Cortex of kidney (tissue), 1 donor: ENCODE data around the gene GRAP2.
"Not testable (repeated sequence)": the region's sequence is repeated elsewhere in the genome, so short reads cannot be mapped to it uniquely, and the experiment has no call there.

Source experiments
- DNase-seq: peaks from one replicate; lab custom pipeline; 2025; lab: John Stamatoyannopoulos, UW

GRAP2 gene

GRCh38 chr22:39967103-39967829, 66.4 kb downstream of the GRAP2 start:
- DNase-seq, result no peak

- DNase-seq, result no peak
Observed at GRCh38 chr22:39967996-39968972, 67.4 kb downstream of the GRAP2 start.

GRCh38 chr22:39970742-39971141, 69.9 kb downstream of the GRAP2 start:
- no peak for DNase-seq

- no peak for DNase-seq
Observed at GRCh38 chr22:39972641-39973040, 71.8 kb downstream of the GRAP2 start.

- DNase-seq, result no peak
Observed at GRCh38 chr22:39973656-39974055, 72.8 kb downstream of the GRAP2 start.

DNA sequence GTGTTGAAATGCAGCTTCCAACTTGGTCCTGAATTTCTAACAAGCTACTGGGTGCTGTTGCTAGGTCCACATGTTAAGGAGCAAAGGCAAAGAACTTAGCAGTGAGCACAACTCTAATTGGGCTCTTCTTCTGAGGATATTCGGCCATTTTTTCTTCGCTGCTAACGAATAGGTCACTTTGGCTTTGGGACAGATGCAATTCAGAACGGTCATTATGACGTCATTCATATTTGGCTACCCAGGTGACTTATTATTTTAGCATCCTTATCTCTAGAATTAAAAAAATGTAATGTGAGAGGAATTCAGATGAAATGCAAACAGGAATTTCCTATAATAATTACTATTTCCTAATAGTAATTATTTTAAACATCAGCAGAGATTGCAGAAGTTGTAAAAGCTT, 73.2 kb downstream of the GRAP2 start:
- no peak for DNase-seq

- DNase-seq, result no peak
Observed at GRCh38 chr22:39979048-39979447, 78.2 kb downstream of the GRAP2 start.

GRCh38 chr22:39979458-39979857, 78.6 kb downstream of the GRAP2 start:
- DNase-seq, result no peak

DNA sequence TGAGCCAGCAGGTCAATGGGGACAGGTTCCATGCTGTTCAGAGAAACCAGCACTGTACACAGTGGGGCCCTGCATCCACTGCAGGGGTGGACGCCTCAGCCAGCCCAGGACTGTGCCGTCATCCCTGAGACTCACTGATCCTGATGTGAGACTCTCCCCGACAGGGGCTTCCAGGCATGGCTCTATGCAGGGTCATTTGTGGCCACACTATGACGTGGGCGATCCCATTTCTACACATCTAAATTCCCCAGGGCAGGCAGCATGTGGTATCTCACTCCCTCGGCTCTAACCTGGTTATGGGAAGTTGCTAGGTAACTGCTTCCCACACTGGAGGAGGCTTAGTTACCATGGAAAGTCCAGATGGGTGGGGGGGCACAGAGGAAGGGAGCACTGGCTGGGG, 79.7 kb downstream of the GRAP2 start:
- no peak for DNase-seq

DNA sequence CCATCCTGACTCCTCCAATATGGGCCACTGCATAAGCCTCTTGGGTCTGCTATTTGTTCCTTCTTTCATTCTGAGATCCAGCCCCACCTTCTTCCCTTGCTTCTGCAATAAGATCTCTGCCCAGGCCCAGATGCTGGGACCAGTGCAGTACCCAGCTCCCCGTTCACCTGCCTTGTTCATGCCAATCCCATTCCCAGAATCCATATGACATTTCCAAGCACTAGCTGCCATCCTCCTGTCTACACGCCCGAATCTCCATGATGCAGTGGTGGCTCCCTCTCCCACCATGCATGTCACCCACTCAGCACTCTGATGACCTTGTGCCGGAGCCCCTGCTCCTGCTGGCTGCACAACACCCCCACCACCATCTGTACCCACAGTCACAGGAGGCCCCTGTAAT, 82.5 kb downstream of the GRAP2 start:
- no peak for DNase-seq

GRCh38 chr22:39984006-39984405, 83.1 kb downstream of the GRAP2 start:
- no peak for DNase-seq

DNA sequence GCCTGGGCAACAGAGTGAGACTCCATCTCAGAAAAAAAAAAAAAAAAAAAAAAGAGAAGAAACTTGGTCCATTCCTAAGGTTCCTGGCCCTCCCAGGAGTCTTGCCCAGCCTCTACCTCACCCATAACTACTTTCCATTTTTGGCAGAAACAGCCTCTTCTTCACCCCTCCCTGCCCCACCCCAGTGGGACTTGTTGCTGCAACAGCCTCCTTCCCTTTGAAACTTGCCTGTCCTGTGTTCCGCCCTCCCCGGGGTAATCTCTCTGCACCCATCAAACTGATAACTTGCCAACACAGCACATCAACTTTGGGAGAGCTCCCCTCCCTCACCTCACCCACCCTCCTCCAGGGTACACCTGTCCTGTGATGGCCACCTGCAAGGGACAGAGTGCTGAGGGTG, 83.9 kb downstream of the GRAP2 start:
- DNase-seq, result no peak

GRCh38 chr22:39985383-39986035, 84.6 kb downstream of the GRAP2 start:
- DNase-seq, result no peak

- DNase-seq, result no peak
Observed at GRCh38 chr22:39988386-39989114, 87.7 kb downstream of the GRAP2 start.

- DNase-seq, result no peak
Observed at GRCh38 chr22:39989633-39990032, 88.7 kb downstream of the GRAP2 start.

DNA sequence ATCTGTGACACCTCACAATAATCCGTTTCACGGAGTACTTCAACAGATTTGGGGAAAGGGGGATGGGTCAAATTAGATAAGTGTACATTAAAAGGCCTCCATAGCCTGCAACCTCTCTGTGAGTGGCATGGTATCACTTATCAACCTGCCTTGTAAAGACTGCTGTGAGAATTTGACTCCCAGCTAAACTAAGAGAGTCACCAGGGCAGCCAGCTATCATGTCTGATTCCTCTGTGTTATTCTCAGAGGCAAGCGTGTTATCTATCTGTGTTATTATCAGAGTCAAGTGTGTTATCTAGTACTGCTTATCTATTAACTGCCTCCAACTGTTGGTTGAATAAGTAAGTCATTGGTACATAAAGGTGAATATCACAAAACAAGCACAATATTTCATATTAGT, 89.8 kb downstream of the GRAP2 start:
- DNase-seq, result no peak

DNA sequence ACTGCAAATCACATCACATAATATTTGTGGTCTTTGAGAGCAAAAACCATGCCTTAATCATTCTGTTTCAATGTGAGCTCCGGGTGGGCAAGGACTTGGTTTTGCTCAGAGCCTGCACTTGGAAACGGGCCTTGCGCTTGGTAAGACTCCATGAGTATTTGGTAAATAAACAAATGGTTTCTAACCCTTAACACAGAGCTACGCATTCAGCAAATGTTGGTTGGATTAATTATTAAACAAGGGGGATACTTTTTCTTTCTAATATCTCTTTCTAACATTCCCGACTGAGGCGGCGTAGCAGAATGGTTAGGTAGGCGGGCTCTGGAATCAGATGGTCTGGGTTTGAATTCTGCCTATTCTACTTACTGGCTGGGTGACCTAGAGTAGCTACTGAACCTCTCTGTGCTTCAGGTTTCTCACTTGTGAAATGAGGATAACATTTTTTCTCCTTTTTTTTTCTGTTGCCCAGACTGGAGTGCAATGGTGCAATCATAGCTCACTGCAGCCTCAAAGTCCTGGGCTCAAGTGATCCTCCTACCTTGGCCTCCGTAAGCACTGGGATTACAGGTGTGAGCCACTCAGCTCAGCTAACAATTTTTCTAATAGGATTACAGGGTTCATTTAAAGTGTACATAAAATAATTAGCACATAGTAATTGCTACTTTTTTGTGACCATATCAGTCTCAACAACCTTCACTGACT, 90.4 kb downstream of the GRAP2 start:
- no peak for DNase-seq

DNA sequence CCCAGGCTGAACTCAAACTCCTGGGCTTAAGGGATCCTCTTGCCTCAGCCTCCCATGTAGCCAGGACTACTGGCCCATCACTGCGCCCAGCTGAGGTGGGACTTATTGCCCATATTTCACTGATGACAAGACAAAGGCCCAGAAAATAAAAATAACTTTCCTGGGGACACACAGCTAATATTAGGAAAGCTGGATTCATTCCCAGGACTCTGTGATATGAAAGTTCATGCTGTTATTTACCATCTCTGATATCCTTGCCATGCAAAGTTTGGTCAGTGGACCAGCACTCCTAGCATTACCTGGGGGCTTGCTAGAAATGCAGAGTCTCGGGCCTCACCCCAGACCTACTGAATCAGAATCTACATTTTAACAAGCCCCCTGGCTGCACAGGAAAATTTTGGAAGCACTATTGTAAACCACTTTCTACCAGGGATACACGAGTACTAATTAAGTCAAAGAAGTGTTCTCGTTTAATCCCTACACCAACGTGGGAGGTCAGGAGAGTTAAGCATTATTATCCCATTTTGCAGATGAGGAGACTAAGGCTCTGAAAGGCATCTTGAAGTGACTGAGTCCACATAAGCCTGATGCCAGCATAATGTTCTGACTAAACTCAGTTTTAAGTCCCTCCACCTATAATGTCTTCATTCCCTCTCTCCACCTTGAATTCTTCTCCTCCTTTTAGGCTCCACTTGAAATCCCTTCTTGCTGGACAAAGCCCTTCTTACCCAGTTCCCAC, 91.4 kb downstream of the GRAP2 start:
- DNase-seq, result no peak

DNA sequence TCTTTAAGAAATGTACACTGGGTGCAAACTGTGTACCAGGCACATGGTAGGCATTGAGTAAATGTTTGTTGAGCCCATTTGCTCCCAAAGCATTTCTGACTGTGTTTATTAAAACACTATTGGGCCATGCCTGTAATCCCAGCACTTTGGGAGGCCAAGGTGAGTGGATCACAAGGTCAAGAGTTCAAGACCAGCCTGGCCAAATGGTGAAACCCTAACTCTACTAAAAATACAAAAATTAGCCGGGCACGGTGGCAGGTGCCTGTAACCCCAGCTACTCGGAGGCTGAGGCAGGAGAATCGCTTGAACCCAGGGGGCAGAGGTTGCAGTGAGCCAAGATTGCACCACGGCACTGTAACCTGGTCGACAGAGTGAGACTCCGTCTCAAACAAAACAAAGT, 92.0 kb downstream of the GRAP2 start:
- DNase-seq, result not testable (repeated sequence)

DNA sequence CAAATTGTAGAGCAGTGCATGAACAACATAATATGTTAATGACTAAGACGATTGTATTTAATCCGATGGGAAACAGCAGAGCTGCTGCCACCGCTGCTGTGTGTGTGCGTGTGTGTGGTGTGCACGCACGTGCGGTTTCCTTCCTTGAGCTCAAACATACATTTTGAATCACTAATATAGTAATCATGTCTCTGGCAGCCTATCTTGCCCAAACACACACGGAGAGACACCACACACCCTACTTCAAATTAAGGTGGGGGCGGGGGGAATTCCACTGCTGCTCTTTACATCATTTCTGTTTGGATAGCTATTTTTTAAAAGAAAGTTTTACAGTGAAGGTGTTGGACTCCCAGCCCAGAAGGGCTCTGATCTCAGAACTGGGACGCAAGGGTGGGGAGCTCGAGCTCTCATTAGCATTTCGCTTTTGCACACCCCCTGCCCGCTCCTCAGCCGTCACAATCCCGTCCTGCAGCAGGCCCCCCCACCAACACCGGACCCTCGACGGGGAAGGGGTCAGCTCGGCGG, 93.2 kb downstream of the GRAP2 start:
- no peak for DNase-seq
